Measurements from ENCODE around the gene PPAN.

PPAN gene

DNA sequence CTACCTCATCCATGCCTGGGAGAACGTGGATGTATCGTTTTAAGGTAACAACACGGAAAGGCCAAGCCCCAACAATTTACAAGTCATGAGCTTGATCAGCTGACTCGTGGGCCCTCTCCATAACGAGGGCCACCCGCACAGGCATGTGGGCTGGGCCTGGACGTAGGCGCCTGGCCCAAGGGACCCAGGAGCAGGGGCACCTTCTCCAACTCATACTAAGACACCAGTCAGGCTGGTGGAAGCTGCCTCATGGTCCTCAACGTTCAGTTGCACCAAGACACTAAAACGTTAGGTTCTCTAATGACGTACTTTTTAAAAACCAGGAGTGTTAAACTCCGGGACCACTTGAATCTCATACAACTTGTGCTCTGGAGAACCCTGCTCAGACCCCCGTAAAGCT, 35.3 kb downstream of the PPAN start:
- no peak overlapping the region for H3K4me3 ChIP-seq (replicated peaks; ENCODE audit: low read depth, low read length)
- DNase-seq (ENCODE audit: low read depth): no peak
- TF ChIP-seq CTCF (IDR thresholded peaks at IDR 0.05; ENCODE audit: low read length, missing control alignments): no peak

DNA sequence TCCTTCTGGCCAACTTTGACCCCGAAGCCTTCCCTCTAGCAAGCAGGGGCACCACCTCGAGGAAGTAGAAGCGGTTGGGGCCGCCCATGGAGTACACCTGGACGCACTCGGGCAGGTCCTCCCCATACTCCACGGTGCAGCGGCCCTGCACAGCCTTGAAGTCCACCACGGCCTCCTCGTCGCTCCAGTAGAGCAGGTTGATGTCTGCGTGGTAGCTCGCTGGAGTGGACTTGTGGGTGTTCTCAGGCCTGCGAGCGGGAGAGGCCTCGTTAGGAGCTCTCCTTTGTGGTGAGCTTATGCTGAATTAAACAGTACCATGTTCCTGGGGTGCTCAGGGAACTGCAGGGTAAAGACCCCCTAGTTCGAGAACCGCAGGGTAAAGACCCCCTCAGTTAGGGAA, 35.8 kb downstream of the PPAN start:
- TF ChIP-seq CTCF (IDR thresholded peaks at IDR 0.05; ENCODE audit: low read length, missing control alignments): no peak
- H3K4me3 ChIP-seq (replicated peaks; ENCODE audit: low read depth, low read length): no peak overlapping the region
- no peak for DNase-seq (ENCODE audit: low read depth)

- DNase-seq (ENCODE audit: low read depth): no peak
- H3K4me3 ChIP-seq (replicated peaks; ENCODE audit: low read depth, low read length): no peak overlapping the region
- TF ChIP-seq CTCF (IDR thresholded peaks at IDR 0.05; ENCODE audit: low read length, missing control alignments): no peak
Observed at GRCh38 chr19:10142701-10143375, 36.7 kb downstream of the PPAN start.

DNA sequence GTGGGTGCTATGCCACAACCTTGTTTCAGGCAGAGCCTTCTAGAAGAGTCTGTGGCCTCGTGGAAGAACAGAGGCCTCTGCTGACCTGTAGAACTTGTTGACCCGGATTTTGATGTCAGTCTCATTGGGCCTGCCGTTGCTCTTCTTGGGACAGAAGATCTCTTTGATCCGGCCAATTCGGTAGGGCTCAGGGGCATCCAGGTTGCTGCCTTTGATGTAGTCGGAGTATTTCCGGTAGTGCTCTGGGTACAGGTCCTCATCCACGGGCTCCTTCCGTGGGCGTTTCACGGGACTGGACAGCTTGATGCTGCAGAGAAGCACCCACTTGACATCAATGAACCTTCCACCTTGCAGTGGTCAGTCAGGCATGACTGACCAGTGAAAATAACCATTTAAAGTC, 37.5 kb downstream of the PPAN start:
- no peak overlapping the region for H3K4me3 ChIP-seq (replicated peaks; ENCODE audit: low read depth, low read length)
- DNase-seq (ENCODE audit: low read depth): no peak
- TF ChIP-seq CTCF (IDR thresholded peaks at IDR 0.05; ENCODE audit: low read length, missing control alignments): no peak

GRCh38 chr19:10144361-10144760, 38.2 kb downstream of the PPAN start:
- no peak for DNase-seq (ENCODE audit: low read depth)
- H3K4me3 ChIP-seq (replicated peaks; ENCODE audit: low read depth, low read length): no peak overlapping the region
- TF ChIP-seq CTCF (IDR thresholded peaks at IDR 0.05; ENCODE audit: low read length, missing control alignments): no peak

DNA sequence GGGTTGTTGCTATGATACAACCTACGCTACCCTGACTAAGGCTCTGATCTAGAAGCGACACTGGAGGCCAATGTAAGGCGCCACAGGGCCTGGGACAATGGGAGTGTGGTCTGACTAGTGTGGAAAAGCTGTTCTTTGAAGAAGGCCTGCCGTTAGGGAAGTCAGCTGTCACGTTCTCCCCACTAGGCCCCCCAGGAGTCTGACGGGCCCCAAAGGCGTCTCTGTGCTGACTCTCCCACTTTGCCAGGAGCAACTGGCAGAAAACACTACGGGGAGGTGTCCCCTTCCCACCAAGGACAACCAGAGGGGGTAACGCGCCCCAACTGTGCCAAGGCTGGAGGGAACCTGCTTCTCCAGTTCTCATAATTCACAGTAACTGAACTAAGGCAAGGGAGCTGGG, 38.9 kb downstream of the PPAN start:
- DNase-seq (ENCODE audit: low read depth): no peak

More for the DNA sequence above, 38.9 kb downstream of the PPAN start:
- no peak overlapping the region for H3K4me3 ChIP-seq (replicated peaks; ENCODE audit: low read depth, low read length)
- TF ChIP-seq CTCF (IDR thresholded peaks at IDR 0.05; ENCODE audit: low read length, missing control alignments): no peak
